GM18951 (cell line): Measurements from ENCODE around the gene RGMA.

Experiments
- POLR2A ChIP-seq: IDR thresholded peaks from 4 replicates; pipeline ENCODE4 v1.6.1; 2011; ENCODE audit warnings: mild to moderate bottlenecking; ENCODE audit not compliant: insufficient read length, insufficient read depth; ENCODE audit errors: extremely low read depth
- in situ Hi-C: fragments of 300-500 bp; cut with MboI; formaldehyde crosslinking; loops from one replicate; pipeline ENCODE4 v1.12.0; 2022; ENCODE audit warnings: low sequenced_read_pairs, mixed read lengths, inconsistent platforms; ENCODE audit not compliant: unreplicated experiment

RGMA gene, protein sequence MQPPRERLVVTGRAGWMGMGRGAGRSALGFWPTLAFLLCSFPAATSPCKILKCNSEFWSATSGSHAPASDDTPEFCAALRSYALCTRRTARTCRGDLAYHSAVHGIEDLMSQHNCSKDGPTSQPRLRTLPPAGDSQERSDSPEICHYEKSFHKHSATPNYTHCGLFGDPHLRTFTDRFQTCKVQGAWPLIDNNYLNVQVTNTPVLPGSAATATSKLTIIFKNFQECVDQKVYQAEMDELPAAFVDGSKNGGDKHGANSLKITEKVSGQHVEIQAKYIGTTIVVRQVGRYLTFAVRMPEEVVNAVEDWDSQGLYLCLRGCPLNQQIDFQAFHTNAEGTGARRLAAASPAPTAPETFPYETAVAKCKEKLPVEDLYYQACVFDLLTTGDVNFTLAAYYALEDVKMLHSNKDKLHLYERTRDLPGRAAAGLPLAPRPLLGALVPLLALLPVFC

DNA sequence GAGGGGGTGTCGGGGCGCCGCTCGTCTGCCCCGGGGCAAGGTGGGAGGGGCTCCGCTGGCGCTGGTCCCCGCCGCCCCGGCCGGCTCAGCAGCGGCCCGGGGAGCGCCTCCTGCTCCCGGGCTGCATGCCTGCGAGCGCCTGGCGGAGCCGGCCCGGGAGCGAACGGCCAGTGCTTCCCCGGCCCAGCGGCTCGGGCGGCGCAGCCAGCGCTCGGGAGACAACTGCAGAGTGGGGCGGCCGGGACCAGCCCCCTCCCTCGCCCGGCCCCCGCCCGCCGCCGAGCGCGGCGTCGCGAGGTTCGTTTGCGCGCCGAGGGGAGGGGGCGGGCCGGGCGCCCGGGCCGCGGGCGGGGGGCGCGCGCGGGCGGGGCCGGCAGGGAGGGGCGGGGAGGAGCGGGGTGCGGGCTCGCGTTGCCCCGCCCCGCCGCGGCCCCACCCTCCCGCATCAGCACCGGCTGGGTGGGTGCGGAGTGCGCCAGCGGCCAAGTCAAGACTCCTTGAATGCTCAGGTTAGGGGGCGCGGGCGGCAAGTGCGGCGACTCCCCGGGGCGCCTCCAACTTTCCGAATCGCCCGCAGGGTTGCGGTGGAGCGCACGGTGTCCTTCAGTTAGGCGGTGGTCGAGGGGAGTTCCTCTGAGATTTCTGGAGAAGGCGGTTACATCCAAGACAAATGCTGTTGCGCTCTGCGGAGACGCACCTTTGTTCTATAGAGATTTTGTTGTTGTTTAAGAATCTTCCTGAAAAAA, at the start of gene RGMA:
Gene RGMA (minus strand): TSS at position 231 of the 746 bp plus-strand sequence. CDS start 279 bp downstream, outside the sequence.
- TF ChIP-seq POLR2A: no peak
- in situ Hi-C loops: loop anchor here (25.0 kb wide), 1 partner anchor 1023 kb away; no protein-coding TSS in a partner anchor

DNA sequence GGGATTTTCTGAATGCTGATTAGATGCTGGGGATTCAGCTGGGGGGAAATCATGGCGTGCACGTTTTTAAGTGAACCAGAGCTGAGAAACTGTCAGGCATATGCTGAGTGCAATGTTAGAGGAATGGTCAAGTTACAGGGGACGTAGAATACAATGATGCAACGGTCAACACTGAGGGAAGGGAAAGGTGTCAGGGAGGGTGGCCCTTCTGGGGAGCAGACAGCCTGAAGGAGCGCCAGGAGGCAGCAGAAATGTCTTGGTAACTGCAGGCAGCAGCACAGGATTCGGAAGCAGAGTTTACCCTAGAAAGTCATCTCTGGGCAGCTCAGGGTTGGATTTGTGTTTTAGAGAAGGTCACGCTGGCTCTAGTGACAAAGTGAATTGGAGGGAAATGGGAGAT, 47.6 kb upstream of the RGMA start:
- in situ Hi-C loops: no loop called here
- no peak for TF ChIP-seq POLR2A

DNA sequence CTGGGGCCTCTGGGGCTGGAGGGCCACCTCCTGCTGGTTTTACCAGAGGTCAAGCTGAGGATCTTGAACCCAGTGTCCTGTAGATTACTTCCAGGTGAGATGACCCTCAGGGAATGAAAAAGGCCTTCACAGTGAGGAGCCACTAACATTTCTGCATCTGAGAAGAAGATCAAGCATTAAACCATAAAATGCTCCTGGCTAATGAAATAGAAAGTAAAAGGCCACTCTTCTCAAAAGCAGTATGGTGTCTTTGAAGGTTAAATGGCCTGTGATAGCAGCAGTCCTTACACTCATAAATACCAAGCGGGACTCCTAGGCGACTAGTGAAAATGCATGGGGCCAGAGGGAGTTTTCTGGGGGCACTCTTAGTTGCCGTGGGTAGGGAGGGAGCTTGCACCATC, 47.0 kb upstream of the RGMA start:
- TF ChIP-seq POLR2A: no peak

DNA sequence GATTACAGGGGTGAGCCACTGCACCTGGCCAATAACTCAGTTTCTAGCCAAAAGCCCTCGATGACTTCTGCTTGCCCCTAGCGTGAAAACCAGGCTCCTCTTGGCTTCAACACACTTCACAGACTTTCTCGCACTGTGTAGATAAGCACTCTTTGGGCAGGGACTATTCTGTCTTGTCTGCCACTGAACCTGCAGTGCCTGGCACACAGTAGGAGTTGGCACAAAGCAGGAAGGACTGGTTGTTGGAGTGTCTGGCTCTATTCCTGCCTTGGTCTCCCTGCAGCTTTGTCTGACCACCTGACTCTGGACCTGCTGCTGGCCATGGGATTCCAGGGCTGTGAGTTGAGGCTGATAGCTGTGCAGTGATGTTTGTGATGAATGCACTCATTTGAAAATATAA, 46.4 kb upstream of the RGMA start:
- in situ Hi-C loops: no loop called here
- no peak for TF ChIP-seq POLR2A

More for the DNA sequence above, 47.0 kb upstream of the RGMA start:
- in situ Hi-C loops: no loop called here

DNA sequence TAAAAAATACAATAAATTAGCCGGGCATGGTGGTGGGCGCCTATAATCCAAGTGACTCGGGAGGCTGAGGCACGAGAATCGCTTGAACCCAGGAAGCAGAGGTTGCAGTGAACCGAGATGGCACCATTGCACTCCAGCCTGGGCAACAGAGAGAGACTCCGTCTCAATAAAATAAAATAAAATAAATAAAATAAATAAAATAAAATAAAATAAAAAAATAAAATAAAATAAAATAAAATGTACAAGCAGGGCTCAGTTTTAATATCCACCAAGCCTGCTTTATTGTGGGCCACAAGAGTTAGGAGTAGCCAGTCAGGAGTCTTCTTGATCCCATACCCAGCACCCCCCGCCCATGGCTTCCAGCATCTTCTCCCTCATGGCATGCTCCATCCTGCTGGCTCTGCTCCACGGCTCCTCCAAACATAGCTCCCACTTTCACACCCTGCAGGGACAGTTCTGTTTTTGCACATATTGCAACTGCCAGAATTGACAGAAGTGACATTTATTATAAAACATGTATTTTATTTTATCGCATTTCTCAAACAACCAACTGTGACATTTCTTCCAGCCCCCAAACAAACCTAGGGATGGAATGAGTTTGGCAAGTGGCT, 42.6 kb upstream of the RGMA start:
- in situ Hi-C loops: no loop called here
- TF ChIP-seq POLR2A: no peak

DNA sequence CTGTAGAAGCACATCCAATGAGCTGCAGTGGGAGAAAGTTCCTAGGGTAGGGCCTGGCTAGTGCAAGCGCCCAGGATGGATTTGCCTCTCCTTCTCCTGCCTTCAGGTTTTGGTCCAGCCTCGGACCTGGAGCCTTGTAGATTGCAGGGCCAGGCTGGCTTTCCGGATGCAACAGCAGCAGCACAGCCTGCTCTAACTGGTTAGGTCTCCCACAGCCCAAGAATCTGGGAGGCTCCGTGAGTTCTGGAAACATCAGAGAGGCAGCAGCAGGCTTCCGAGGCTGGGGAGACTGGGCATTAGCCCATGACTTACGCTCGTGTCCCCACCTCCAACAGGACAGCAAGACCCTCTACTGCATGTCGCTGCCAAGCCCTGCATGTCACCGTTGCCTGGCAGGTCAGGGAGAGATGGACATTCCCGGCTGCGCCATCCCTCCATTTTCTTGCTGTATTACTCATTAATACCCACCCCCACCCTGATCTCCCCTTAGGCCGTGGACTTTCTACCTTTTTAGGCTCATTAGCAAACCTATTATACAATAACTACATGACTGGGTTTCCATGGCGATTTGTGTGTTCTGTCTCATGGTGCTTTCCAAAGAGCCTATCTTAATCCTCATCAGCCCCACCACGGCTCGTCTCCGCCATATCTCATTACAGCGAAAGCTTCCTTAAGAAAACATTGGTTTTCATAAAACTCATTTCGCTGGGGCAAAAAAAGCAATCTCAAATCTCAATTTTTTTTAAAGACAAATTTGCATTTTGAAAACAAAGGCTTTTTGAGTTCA, 40.9 kb upstream of the RGMA start:
- in situ Hi-C loops: no loop called here
- no peak for TF ChIP-seq POLR2A

DNA sequence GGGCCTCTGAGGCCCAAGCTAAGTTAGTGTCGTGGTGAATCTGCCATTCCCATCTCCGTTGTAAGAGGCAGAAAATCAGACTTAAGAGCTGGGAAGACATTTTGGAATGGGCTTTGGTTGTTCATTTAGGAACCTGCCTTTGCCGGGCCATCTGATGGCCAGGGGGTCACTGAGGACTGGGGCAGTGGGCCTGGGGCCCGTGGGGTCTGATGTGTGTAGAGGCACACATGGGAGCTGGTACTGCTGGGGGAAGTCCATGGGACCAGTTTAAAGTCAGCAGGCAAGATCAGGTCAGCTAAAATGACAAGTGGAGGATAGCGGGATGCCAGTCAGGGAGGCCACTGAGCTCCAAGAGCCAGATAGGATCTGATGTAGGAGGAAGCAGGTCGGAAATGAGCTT, 38.3 kb upstream of the RGMA start:
- no peak for TF ChIP-seq POLR2A
- in situ Hi-C loops: no loop called here

DNA sequence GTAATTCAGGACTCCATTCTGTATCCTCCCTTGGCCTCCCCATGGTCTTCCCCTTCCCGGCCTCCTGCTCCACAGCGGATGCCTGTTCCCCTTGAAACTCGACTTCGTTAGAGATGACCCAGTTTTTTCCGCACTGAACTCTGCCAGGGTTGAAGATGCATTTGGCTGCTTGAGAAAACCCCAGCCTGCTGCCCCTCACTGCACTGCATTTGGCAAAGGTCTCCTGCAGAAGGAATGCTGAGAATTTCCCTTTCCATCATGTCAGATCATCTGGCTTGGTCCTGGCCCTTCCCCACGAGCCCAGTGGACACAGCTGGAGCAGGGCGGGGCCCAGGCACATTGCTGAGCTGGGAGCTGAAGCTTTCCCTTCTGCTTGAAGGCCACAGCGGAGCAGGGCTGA, 37.6 kb upstream of the RGMA start:
- no peak for TF ChIP-seq POLR2A

DNA sequence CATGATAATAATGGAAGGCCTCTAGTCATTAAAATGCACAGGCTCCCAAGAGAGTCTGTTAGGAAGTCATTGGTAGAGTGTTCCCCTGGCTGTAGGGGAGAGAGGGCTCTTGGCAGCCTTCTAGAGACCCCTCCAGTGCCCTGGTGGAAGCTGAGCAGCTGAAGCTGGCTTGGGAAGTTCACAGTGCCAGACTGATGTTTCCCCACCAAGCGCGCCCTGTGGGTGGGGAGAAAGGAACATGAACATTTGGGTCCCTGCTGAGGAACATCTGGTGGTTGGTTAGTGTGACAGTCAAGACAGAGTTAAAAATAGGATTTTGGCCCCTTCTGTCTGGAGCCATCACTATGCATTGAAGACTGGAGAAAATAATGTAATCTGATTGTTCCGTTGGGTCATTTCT, 37.1 kb upstream of the RGMA start:
- TF ChIP-seq POLR2A: no peak
- in situ Hi-C loops: no loop called here

More for the DNA sequence above, 37.6 kb upstream of the RGMA start:
- in situ Hi-C loops: no loop called here

DNA sequence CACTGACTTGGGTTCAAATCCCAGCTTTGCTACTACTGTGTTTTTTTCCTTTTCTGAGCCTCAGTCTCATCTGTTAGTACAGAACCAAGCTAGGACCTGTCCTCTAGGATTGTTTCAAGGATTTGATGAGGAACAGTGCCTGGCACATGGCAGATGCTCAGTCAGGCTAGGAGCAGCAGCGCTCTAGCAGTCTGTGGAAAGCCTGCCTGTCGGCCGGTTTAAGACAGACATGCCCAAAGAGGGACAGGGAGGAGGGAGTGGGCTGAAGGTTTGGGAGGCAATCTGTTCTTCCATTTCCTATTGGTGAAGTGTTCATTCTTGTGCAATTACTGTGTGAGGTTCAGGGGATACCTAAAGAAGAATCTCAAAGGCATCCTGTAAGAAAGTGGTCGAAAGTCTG, 35.1 kb upstream of the RGMA start:
- no peak for TF ChIP-seq POLR2A
- in situ Hi-C loops: no loop called here

DNA sequence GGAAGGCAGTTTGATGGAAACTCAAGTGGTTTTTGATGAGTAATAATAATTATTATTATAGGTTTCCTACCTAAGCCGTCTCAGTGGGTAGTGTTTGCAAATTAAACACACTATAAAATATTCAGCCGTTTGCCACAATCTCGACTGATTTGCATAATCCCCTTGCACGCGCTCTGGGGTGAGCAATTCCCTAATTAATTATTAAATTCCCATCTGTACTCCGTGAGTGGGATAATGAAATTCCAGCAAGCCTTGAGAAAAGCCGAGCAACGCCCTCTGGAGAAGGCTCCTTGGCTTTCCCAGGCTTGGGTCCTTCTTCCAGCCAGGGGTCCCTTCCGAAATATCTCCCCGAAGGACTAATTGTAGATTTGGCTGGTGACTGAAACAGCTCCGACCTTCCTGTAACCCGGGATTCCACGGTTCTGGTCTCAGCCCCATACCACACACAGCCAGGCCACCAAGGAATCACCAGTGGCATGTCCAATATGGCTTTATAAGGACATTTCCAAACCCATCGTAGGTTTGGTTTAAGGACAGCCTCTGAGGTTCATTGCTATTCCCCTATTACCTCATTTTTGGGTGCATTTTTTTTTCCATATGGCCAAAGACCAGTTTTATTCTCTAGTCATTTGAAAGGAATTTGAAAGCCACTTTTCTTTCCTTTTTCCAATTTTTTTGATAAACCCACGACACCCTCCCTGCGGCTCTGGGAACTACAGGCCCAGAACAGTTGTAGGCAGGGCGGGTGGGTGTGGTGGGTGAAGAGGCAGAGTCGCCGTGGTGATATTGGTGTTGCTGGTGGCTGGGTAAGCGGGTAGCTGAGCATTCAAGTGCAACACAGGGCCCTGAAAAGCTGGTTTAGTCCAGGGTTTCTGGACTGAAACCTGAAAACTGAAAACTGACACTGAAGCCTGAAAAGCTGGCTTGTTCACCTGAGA, 33.2 kb upstream of the RGMA start:
- in situ Hi-C loops: no loop called here
- no peak for TF ChIP-seq POLR2A

DNA sequence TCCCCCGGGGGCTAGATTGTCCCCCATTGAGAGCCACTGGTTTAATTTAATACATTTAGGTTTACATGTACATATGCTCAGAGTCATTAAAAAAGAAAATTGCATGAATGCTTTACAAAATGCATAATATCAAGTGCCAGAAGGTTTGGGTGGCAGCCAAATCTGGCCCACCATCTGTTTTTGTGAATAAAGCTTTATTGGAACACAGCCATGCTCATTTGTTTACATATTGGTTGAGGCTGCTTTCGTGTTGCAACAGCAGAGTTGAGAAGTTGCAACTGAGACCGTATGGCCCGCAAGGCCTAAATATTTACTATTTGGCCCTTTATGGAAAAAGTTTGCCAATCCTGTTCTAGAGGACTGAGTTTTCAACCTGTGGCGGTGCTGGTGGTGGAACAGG, 32.1 kb upstream of the RGMA start:
- in situ Hi-C loops: no loop called here

More for the DNA sequence above, 32.1 kb upstream of the RGMA start:
- TF ChIP-seq POLR2A: no peak
